ENCODE results near the gene IWS1. TPM values are rescaled to one million over a fixed set of nuclear protein-coding genes. Genes with fewer than 3 reads are reported as not detected.
A peak's percentile ranks its signal among the peaks of the same experiment; 100 is the strongest.
"Not testable (repeated sequence)": the region's sequence is repeated elsewhere in the genome, so short reads cannot be mapped to it uniquely, and the experiment has no call there.

IWS1 gene
- polyA plus RNA-seq, 1 donor: 53.1 TPM

DNA sequence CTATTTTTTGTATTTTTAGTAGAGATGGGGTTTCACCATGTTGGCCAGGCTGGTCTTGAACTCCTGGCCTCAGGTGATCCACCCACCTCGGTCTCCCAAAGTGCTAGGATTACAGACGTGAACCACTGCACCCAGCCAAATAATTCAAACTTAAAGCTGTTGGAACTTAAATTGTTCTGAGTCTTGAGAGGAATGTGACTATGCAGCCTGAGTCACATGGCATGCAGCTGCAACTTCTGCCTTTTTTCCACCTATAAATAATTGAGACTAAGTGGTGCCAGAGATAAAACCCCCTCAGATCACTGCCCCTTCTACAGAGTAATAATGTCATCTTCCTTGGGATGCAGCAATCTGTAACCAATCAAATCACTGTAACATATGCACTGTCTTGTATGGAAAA is 3.1 kb upstream of the IWS1 start:
- not testable (repeated sequence) for H3K4me3 ChIP-seq (ENCODE audit: low read length); H3K36me3 ChIP-seq (ENCODE audit: control insufficient read depth, insufficient read depth, low read length); DNase-seq; H3K27ac ChIP-seq (ENCODE audit: low read length); H3K9me3 ChIP-seq (ENCODE audit: control insufficient read depth, low read depth, low read length); H3K27me3 ChIP-seq (ENCODE audit: control insufficient read depth, insufficient read depth, low read length)
- H3K4me1 ChIP-seq (ENCODE audit: control insufficient read depth, insufficient read depth, low read length): peaks cover 41% of the 10 kb centered on the region
- no CpG with 5 or more reads among the region's 2 CpGs for WGBS (ENCODE audit: insufficient coverage, low lambda C conversion rate)

DNA sequence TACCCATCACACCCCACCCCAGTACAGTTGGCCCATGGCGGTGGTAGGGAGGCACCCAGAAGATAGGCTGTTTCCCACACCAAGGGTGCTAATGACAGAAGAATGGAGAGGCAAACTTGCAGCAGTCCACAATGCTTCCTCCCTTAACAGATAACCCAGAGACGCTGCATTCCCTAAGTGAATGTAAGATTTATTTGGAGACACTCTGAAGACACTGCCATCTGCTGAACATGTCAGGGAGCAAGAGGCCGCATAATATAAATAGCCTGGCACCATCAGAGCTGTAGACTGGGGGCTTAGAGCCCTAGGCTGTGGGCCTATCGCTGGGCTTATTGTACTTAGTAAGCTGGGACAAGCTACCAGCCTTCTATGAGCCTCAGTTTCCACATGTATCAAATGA is 2.2 kb upstream of the IWS1 start:
- H3K9me3 ChIP-seq (ENCODE audit: control insufficient read depth, low read depth, low read length): no peaks in the 10 kb centered on the region
- DNase-seq: peak in 1 of 2 donors; percentile 35
- H3K27ac ChIP-seq (ENCODE audit: low read length): peak overlapping the region; percentile 100
- H3K27me3 ChIP-seq (ENCODE audit: control insufficient read depth, insufficient read depth, low read length): no peaks in the 10 kb centered on the region
- peaks cover 35% of the 10 kb centered on the region for H3K4me1 ChIP-seq (ENCODE audit: control insufficient read depth, insufficient read depth, low read length)
- no CpG with 5 or more reads among the region's 4 CpGs for WGBS (ENCODE audit: insufficient coverage, low lambda C conversion rate)
- no peak overlapping the region for H3K4me3 ChIP-seq (ENCODE audit: low read length)
- H3K36me3 ChIP-seq (ENCODE audit: control insufficient read depth, insufficient read depth, low read length): peaks cover 1% of the 10 kb centered on the region

DNA sequence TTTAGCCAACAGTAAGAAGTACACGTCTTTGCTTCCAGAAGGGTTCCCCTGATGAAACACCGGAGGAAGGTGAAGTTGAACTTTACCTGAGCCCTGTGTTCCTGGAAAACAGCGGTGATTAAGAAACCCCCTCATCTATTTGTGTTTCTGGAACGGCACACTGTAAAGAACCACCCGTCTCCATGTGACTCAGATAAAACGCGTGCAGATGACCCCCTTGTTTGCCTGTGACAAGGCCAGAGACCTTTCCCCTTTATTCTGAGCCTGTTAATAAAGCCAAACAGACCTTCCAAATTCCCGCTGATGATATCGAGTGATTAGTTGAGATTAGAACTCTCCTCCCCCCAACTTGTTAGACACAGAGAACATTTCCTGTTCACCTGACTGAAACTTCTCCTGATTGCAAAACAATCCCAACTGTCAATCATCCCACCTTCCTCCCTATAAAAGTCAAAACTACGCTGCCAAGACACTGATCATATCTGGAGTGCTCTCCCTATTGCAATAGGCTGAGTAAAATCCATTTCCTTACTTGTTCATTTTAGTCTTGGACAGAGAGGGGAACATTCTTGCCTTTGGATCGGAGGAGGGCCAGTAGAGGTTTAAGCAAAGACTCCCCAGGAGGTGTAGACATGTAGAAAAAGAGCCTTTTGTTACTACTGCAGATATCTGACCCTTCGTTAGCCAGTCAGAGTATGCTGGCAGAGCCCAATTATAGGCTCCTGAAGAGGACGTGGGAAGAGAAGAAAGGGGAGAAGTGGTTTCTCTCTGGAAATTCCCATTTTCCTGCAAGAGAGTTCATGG is 914 bp upstream of the IWS1 start:
- H3K27me3 ChIP-seq (ENCODE audit: control insufficient read depth, insufficient read depth, low read length): no peaks in the 10 kb centered on the region
- H3K27ac ChIP-seq (ENCODE audit: low read length): peak overlapping the region; percentile 100
- H3K36me3 ChIP-seq (ENCODE audit: control insufficient read depth, insufficient read depth, low read length): peaks cover 13% of the 10 kb centered on the region
- WGBS (ENCODE audit: insufficient coverage, low lambda C conversion rate): 10% methylated on average over 2 of the region's 13 CpGs
- no peaks in the 10 kb centered on the region for H3K9me3 ChIP-seq (ENCODE audit: control insufficient read depth, low read depth, low read length)
- peak overlapping the region; percentile 92 for H3K4me3 ChIP-seq (ENCODE audit: low read length)
- H3K4me1 ChIP-seq (ENCODE audit: control insufficient read depth, insufficient read depth, low read length): peaks cover 35% of the 10 kb centered on the region
- peak; percentile 62 to 87 for DNase-seq

DNA sequence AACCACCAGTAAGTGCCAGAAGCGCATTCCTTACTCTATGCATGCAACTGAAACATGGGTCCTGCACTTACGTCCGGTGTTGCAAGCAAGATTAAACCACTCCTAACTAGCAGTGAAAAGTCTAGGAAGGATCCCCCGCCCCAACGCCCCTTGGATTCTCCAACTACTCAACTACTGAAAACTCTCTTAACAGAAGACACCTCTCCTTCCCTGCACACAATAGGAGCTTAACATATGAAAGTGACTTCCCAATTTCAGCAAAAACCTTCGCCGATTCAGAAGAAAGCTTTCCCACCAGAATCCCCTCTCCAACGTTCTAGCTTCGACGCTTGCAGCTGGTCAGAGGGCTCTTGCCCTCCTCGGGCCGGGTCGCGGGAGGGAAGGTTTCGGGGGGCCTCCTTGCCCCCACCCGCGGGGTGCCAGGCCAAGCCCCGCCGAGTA is 578 bp downstream of the IWS1 start:
- peaks cover 23% of the 10 kb centered on the region for H3K36me3 ChIP-seq (ENCODE audit: control insufficient read depth, insufficient read depth, low read length)
- peak overlapping the region; percentile 100 for H3K27ac ChIP-seq (ENCODE audit: low read length)
- WGBS (ENCODE audit: insufficient coverage, low lambda C conversion rate): no CpG with 5 or more reads among the region's 19 CpGs
- peaks cover 23% of the 10 kb centered on the region for H3K4me1 ChIP-seq (ENCODE audit: control insufficient read depth, insufficient read depth, low read length)
- no peaks in the 10 kb centered on the region for H3K27me3 ChIP-seq (ENCODE audit: control insufficient read depth, insufficient read depth, low read length)
- no peaks in the 10 kb centered on the region for H3K9me3 ChIP-seq (ENCODE audit: control insufficient read depth, low read depth, low read length)
- peak overlapping the region; percentile 92 for H3K4me3 ChIP-seq (ENCODE audit: low read length)
- DNase-seq: no peak

DNA sequence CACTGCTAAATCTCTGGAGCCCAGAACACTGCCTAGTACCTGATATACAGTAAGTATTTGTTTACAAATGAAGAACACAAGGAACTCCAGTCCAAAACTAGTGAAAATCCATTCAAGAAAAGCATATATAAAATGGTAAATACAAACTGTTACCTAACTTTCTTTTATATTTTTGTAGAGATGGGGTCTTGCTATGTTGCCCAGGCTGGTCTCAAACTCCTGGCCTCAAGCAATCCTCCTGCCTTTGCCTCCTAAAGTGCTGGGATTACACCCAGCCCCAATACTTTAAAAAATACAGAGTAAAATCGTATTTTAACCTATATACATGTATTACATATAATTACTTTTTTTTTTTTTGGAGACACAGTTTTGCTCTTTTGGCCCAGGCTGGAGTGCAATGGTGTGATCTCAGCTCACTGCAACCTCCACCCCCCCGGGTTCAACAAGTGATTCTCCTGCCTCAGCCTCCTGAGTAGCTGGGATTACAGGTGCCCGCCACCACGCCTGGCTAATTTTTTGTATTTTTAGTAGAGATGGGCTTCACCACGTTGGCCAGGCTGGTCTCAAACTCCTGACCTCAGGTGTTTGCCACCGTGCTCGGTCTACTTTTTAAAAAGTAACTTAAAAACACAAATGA is 2.0 kb downstream of the IWS1 start:
- WGBS (ENCODE audit: insufficient coverage, low lambda C conversion rate): 71% methylated on average over 1 of the region's 7 CpGs
- DNase-seq; H3K27me3 ChIP-seq (ENCODE audit: control insufficient read depth, insufficient read depth, low read length); H3K9me3 ChIP-seq (ENCODE audit: control insufficient read depth, low read depth, low read length); H3K4me3 ChIP-seq (ENCODE audit: low read length); H3K27ac ChIP-seq (ENCODE audit: low read length): not testable (repeated sequence)
- Histone ChIP-seq H3K36me3 (ENCODE audit: control insufficient read depth, insufficient read depth, low read length) (peaks cover 28% of the 10 kb centered on the region), H3K4me1 (ENCODE audit: control insufficient read depth, insufficient read depth, low read length) (peaks cover 19% of the 10 kb centered on the region)

DNA sequence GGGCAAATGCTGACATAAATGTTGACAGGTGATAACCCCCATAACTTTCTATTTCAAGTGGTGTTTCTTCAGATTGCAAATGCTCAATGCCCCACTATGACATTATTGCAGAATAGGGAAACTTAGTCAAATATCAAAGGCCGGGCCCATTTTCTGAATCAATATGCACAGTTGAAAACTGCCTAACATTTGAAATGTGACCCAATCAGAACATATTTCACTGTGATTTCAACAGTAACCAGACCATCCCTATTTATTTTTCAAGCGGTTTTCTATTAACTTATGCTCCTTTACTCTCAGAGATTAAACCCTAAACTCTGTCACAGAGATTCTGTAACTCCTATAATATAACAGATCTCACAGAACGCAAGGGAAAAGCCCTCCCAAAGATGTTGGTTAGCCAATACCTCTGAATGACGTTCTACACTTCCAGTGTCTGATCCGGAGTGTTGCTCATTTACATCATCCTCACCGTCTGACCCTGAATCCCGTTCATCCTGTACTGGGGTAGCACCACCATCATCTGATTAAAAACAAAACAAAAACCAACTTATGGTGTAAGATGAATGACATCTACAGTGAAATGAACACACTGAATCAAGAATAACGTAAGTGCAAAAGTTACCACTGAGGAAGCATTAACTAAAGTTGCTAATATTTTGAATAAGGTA is 2.9 kb downstream of the IWS1 start:
- WGBS (ENCODE audit: insufficient coverage, low lambda C conversion rate): 81% methylated on average over 4 of the region's 8 CpGs
- H3K27ac ChIP-seq (ENCODE audit: low read length): no peak overlapping the region
- H3K9me3 ChIP-seq (ENCODE audit: control insufficient read depth, low read depth, low read length): no peaks in the 10 kb centered on the region
- no peak overlapping the region for H3K4me3 ChIP-seq (ENCODE audit: low read length)
- peaks cover 14% of the 10 kb centered on the region for H3K4me1 ChIP-seq (ENCODE audit: control insufficient read depth, insufficient read depth, low read length)
- no peaks in the 10 kb centered on the region for H3K27me3 ChIP-seq (ENCODE audit: control insufficient read depth, insufficient read depth, low read length)
- H3K36me3 ChIP-seq (ENCODE audit: control insufficient read depth, insufficient read depth, low read length): peaks cover 28% of the 10 kb centered on the region
- DNase-seq: no peak

DNA sequence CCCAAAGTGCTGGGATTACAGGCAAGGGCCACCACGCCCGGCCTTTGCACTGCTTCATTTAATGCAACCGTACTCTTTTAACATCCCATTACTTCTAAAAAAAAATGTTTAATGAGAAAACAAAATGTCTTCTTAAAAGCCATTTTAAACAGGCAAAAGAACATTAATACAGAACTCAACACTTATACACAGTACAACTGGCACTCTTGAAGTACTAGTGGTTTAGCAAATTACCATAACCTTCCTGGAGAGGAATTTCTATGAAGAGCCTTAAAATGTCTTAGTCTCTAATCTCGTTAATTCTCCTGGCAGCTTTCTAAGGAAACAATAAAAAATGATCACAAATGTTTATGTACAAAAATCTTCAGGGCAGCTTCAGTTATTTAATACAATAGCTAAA is 5.9 kb downstream of the IWS1 start:
- H3K36me3 ChIP-seq (ENCODE audit: control insufficient read depth, insufficient read depth, low read length): peaks cover 51% of the 10 kb centered on the region
- no peak for DNase-seq
- no peaks in the 10 kb centered on the region for H3K9me3 ChIP-seq (ENCODE audit: control insufficient read depth, low read depth, low read length)
- 88% methylated on average over 1 of the region's 4 CpGs for WGBS (ENCODE audit: insufficient coverage, low lambda C conversion rate)
- no peaks in the 10 kb centered on the region for H3K4me1 ChIP-seq (ENCODE audit: control insufficient read depth, insufficient read depth, low read length)
- no peaks in the 10 kb centered on the region for H3K27me3 ChIP-seq (ENCODE audit: control insufficient read depth, insufficient read depth, low read length)
- H3K27ac ChIP-seq (ENCODE audit: low read length): no peak overlapping the region
- H3K4me3 ChIP-seq (ENCODE audit: low read length): no peak overlapping the region

DNA sequence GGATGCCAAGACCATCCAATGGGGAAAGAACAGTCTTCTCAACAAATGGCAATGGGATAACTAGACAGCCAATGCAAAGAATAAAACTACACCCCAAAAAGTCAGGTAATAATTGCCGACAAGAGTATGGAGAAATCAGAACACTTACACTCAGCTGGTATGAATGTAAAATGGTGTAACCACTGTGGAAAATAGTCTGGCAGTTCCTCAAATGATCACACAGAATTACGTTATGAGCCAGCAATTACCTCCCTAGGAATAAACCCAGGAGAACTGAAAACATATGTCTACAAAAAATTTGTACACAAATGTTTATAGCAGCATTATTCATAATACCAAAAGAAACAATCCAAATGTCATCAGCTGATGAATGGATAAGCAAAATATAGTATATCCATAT is 8.8 kb downstream of the IWS1 start:
- H3K4me1 ChIP-seq (ENCODE audit: control insufficient read depth, insufficient read depth, low read length): no peaks in the 10 kb centered on the region
- no peak overlapping the region for H3K4me3 ChIP-seq (ENCODE audit: low read length)
- WGBS (ENCODE audit: insufficient coverage, low lambda C conversion rate): 83% methylated on average over 1 of the region's 2 CpGs
- no peak for DNase-seq
- peaks cover 54% of the 10 kb centered on the region for H3K36me3 ChIP-seq (ENCODE audit: control insufficient read depth, insufficient read depth, low read length)
- no peak overlapping the region for H3K27ac ChIP-seq (ENCODE audit: low read length)
- H3K27me3 ChIP-seq (ENCODE audit: control insufficient read depth, insufficient read depth, low read length): no peaks in the 10 kb centered on the region
- no peaks in the 10 kb centered on the region for H3K9me3 ChIP-seq (ENCODE audit: control insufficient read depth, low read depth, low read length)

DNA sequence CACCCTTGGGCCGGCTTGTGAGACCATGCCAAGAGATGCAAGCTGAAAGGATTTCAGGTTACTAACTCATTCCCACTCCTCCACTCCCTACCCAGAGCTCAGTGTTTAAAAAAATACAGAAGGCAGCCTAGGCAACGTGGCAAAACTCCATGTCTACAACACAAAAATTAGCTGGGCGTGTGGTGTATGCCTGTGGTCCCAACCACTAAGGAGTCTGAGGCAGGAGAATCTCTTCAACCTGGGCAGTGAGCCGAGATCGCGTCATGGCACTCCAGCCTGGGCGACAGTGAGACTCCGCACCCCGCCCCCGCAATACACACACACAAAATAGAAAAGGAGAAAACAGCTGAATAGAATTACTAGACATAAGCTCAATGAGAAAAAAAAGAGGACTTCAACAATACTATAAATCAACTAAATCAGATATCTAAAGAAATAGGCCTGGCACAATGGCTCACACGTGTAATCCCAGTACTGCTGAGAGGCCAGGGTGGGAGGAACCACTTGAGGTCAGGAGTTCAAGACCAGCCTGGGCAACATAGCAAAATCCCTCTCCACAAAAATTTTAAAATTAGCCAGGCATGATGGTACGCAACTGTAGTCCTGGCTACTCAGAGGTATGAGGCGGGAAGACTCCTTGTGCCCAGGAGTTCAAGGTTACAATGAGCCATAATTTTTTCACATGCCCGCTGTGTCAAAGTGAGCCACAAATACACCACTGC is 10.1 kb downstream of the IWS1 start:
- Histone ChIP-seq H3K36me3 (ENCODE audit: control insufficient read depth, insufficient read depth, low read length) (peaks cover 44% of the 10 kb centered on the region), H3K4me1 (ENCODE audit: control insufficient read depth, insufficient read depth, low read length) (peaks cover 3% of the 10 kb centered on the region), H3K9me3 (ENCODE audit: control insufficient read depth, low read depth, low read length) (no peaks in the 10 kb centered on the region), H3K27ac (ENCODE audit: low read length) (no peak overlapping the region), H3K27me3 (ENCODE audit: control insufficient read depth, insufficient read depth, low read length) (no peaks in the 10 kb centered on the region), H3K4me3 (ENCODE audit: low read length) (no peak overlapping the region)
- DNase-seq: peak in 1 of 2 donors; percentile 28
- 93% methylated on average over 3 of the region's 14 CpGs for WGBS (ENCODE audit: insufficient coverage, low lambda C conversion rate)

DNA sequence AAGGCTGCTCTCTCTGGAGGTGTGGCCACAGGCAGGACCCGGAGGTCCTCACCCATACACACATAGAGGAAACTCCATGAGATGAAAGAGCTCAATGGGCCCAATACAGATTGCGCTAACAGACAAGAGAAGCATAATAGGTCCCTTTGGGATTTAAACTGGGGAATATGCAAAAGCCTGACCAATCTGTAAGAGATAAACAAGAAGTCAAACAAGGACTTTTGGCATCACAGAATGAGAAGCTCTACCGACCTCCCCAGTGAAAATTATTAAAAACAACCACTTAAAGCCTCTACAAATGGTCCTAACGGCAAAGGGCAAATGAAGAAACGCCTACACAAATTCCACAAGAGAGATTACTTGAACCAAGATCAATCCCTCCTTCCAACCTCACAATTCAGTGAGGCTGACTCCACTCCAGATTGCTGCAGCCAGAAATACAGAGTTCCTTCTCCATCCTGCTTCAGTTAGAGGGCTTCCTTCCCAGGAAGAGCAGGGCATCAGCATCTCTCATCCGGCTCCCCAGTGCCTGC is 10.8 kb downstream of the IWS1 start:
- WGBS (ENCODE audit: insufficient coverage, low lambda C conversion rate): no CpG with 5 or more reads among the region's 6 CpGs

More for the DNA sequence above, 10.8 kb downstream of the IWS1 start:
- no peak overlapping the region for H3K27ac ChIP-seq (ENCODE audit: low read length)
- no peaks in the 10 kb centered on the region for H3K27me3 ChIP-seq (ENCODE audit: control insufficient read depth, insufficient read depth, low read length)
- no peak overlapping the region for H3K4me3 ChIP-seq (ENCODE audit: low read length)
- H3K9me3 ChIP-seq (ENCODE audit: control insufficient read depth, low read depth, low read length): no peaks in the 10 kb centered on the region
- peaks cover 9% of the 10 kb centered on the region for H3K4me1 ChIP-seq (ENCODE audit: control insufficient read depth, insufficient read depth, low read length)
- H3K36me3 ChIP-seq (ENCODE audit: control insufficient read depth, insufficient read depth, low read length): peaks cover 44% of the 10 kb centered on the region
- DNase-seq: no peak

All from large intestine (tissue), 3 donors.